ENCODE results near the gene DRICH1. TPM values are rescaled to one million over a fixed set of nuclear protein-coding genes. Genes with fewer than 3 reads are reported as not detected.
A peak's percentile ranks its signal among the peaks of the same experiment; 100 is the strongest.
"Not testable (repeated sequence)": the region's sequence is repeated elsewhere in the genome, so short reads cannot be mapped to it uniquely, and the experiment has no call there.

Gene DRICH1
- total and polyA plus RNA-seq, 3 experiments from 2014 or later, result 0.47 to 0.66 TPM; not detected in 1

GRCh38 chr22:23673826-23674690, 41.9 kb upstream of the DRICH1 start:
- Histone ChIP-seq H3K27me3 (ENCODE audit: insufficient read depth, low read length, poor library complexity, severe bottlenecking) (no peaks in the 10 kb centered on the region), H3K4me3 (ENCODE audit: low read length) (no peak overlapping the region), H3K36me3 (ENCODE audit: insufficient read depth, low read length) (no peaks in the 10 kb centered on the region), H3K9me3 (ENCODE audit: low read length) (no peaks in the 10 kb centered on the region), H3K4me1 (ENCODE audit: insufficient read depth, low read length) (no peaks in the 10 kb centered on the region), H3K27ac (ENCODE audit: low read depth, low read length) (no peak overlapping the region)
- ChIA-PET CTCF (no interaction called here), POLR2A (no interaction called here)
- peaks cover 0 to 18% (median 2%) of the 10 kb centered on the region in 3 donors for H3K36me3 Mint-ChIP-seq
- DNase-seq, result no peak
- H3K27me3 Mint-ChIP-seq, result no peaks in the 10 kb centered on the region
- peak overlapping the region in 4 of 8 donors; percentile 12 to 94 (median 44) for H3K27ac Mint-ChIP-seq
- H3K4me1 Mint-ChIP-seq, result peaks cover 8 to 21% (median 16%) of the 10 kb centered on the region in 3 donors
- no peak overlapping the region for H3K4me3 Mint-ChIP-seq
- H3K9me3 Mint-ChIP-seq, result no peaks in the 10 kb centered on the region

GRCh38 chr22:23673050-23673620, 41.0 kb upstream of the DRICH1 start:
- DNase-seq, result no peak
- Mint-ChIP-seq H3K36me3 (peaks cover 0 to 17% (median 2%) of the 10 kb centered on the region in 3 donors), H3K4me1 (peaks cover 8 to 19% (median 15%) of the 10 kb centered on the region in 3 donors), H3K9me3 (no peaks in the 10 kb centered on the region), H3K4me3 (no peak overlapping the region), H3K27me3 (no peaks in the 10 kb centered on the region), H3K27ac (peak overlapping the region in 5 of 8 donors; percentile 32 to 75 (median 67))
- CTCF ChIA-PET, result no interaction called here
- no peaks in the 10 kb centered on the region for H3K36me3 ChIP-seq (ENCODE audit: insufficient read depth, low read length)
- no peak overlapping the region for H3K27ac ChIP-seq (ENCODE audit: low read depth, low read length)
- POLR2A ChIA-PET, result no interaction called here
- H3K9me3 ChIP-seq (ENCODE audit: low read length), result no peaks in the 10 kb centered on the region
- no peaks in the 10 kb centered on the region for H3K27me3 ChIP-seq (ENCODE audit: insufficient read depth, low read length, poor library complexity, severe bottlenecking)
- H3K4me3 ChIP-seq (ENCODE audit: low read length), result no peak overlapping the region
- no peaks in the 10 kb centered on the region for H3K4me1 ChIP-seq (ENCODE audit: insufficient read depth, low read length)

GRCh38 chr22:23672307-23673049, 40.4 kb upstream of the DRICH1 start:
- CTCF ChIA-PET; DNase-seq; H3K4me3 ChIP-seq (ENCODE audit: low read length); H3K9me3 ChIP-seq (ENCODE audit: low read length); H3K27me3 Mint-ChIP-seq; H3K27ac ChIP-seq (ENCODE audit: low read depth, low read length); POLR2A ChIA-PET; H3K4me3 Mint-ChIP-seq; H3K9me3 Mint-ChIP-seq; H3K4me1 ChIP-seq (ENCODE audit: insufficient read depth, low read length); H3K27me3 ChIP-seq (ENCODE audit: insufficient read depth, low read length, poor library complexity, severe bottlenecking); H3K36me3 ChIP-seq (ENCODE audit: insufficient read depth, low read length): not testable (repeated sequence)
- Mint-ChIP-seq H3K27ac (peak overlapping the region in 5 of 8 donors; percentile 2 to 73 (median 66)), H3K4me1 (peaks cover 8 to 13% (median 13%) of the 10 kb centered on the region in 3 donors), H3K36me3 (peaks cover 0 to 13% (median 0%) of the 10 kb centered on the region in 3 donors)

GRCh38 chr22:23671387-23671786, 39.3 kb upstream of the DRICH1 start:
- H3K27ac ChIP-seq (ENCODE audit: low read depth, low read length); H3K4me3 ChIP-seq (ENCODE audit: low read length); H3K4me1 ChIP-seq (ENCODE audit: insufficient read depth, low read length); H3K27me3 Mint-ChIP-seq; H3K27ac Mint-ChIP-seq; H3K4me3 Mint-ChIP-seq; DNase-seq; H3K9me3 Mint-ChIP-seq; H3K9me3 ChIP-seq (ENCODE audit: low read length); POLR2A ChIA-PET; H3K27me3 ChIP-seq (ENCODE audit: insufficient read depth, low read length, poor library complexity, severe bottlenecking); H3K36me3 ChIP-seq (ENCODE audit: insufficient read depth, low read length); CTCF ChIA-PET: not testable (repeated sequence)
- Mint-ChIP-seq H3K36me3 (peaks cover 0 to 12% (median 0%) of the 10 kb centered on the region in 3 donors), H3K4me1 (peaks cover 6 to 10% (median 7%) of the 10 kb centered on the region in 3 donors)

GRCh38 chr22:23670378-23671295, 38.5 kb upstream of the DRICH1 start:
- Mint-ChIP-seq H3K36me3 (peaks cover 0 to 16% (median 0%) of the 10 kb centered on the region in 3 donors), H3K4me3 (no peak overlapping the region), H3K27me3 (no peaks in the 10 kb centered on the region), H3K4me1 (peaks cover 0 to 3% (median under 1%) of the 10 kb centered on the region in 3 donors), H3K27ac (peak overlapping the region in 2 of 8 donors; percentile 12), H3K9me3 (no peaks in the 10 kb centered on the region)
- Histone ChIP-seq H3K4me1 (ENCODE audit: insufficient read depth, low read length) (no peaks in the 10 kb centered on the region), H3K36me3 (ENCODE audit: insufficient read depth, low read length) (no peaks in the 10 kb centered on the region), H3K9me3 (ENCODE audit: low read length) (no peaks in the 10 kb centered on the region), H3K27me3 (ENCODE audit: insufficient read depth, low read length, poor library complexity, severe bottlenecking) (no peaks in the 10 kb centered on the region), H3K4me3 (ENCODE audit: low read length) (no peak overlapping the region), H3K27ac (ENCODE audit: low read depth, low read length) (no peak overlapping the region)
- ChIA-PET CTCF (interaction anchor here (0.6 kb wide), 1 partner anchor 129 kb away, joined by 4 read pairs; no protein-coding TSS in a partner anchor), POLR2A (no interaction called here)
- no peak for DNase-seq

- CTCF ChIA-PET; H3K36me3 ChIP-seq (ENCODE audit: insufficient read depth, low read length); H3K9me3 Mint-ChIP-seq; H3K27me3 ChIP-seq (ENCODE audit: insufficient read depth, low read length, poor library complexity, severe bottlenecking); H3K27ac ChIP-seq (ENCODE audit: low read depth, low read length); H3K9me3 ChIP-seq (ENCODE audit: low read length); H3K4me1 Mint-ChIP-seq; H3K27me3 Mint-ChIP-seq; H3K4me1 ChIP-seq (ENCODE audit: insufficient read depth, low read length); DNase-seq; H3K4me3 Mint-ChIP-seq; H3K4me3 ChIP-seq (ENCODE audit: low read length); POLR2A ChIA-PET: not testable (repeated sequence)
- peak overlapping the region in 1 of 8 donors; percentile 29 for H3K27ac Mint-ChIP-seq
- peaks cover 7 to 60% (median 14%) of the 10 kb centered on the region in 3 donors for H3K36me3 Mint-ChIP-seq
Observed at GRCh38 chr22:23660381-23660780, 28.3 kb upstream of the DRICH1 start.

GRCh38 chr22:23657727-23658126, 25.6 kb upstream of the DRICH1 start:
- H3K27me3 Mint-ChIP-seq, result no peaks in the 10 kb centered on the region
- Histone ChIP-seq H3K27ac (ENCODE audit: low read depth, low read length) (no peak overlapping the region), H3K36me3 (ENCODE audit: insufficient read depth, low read length) (no peaks in the 10 kb centered on the region), H3K4me1 (ENCODE audit: insufficient read depth, low read length) (no peaks in the 10 kb centered on the region), H3K4me3 (ENCODE audit: low read length) (no peak overlapping the region), H3K9me3 (ENCODE audit: low read length) (no peaks in the 10 kb centered on the region), H3K27me3 (ENCODE audit: insufficient read depth, low read length, poor library complexity, severe bottlenecking) (no peaks in the 10 kb centered on the region)
- peaks cover 0 to 3% (median 3%) of the 10 kb centered on the region in 3 donors for H3K4me1 Mint-ChIP-seq
- peaks cover 7 to 51% (median 9%) of the 10 kb centered on the region in 3 donors for H3K36me3 Mint-ChIP-seq
- CTCF ChIA-PET, result no interaction called here
- POLR2A ChIA-PET, result no interaction called here
- DNase-seq, result no peak
- H3K4me3 Mint-ChIP-seq, result no peak overlapping the region
- H3K9me3 Mint-ChIP-seq, result peaks cover 0 to 1% (median 0%) of the 10 kb centered on the region in 5 donors
- H3K27ac Mint-ChIP-seq, result no peak overlapping the region

Measured in CD8-positive, alpha-beta memory T cell (primary cell).